A673 (cell line): ENCODE measurements around the gene PPM1F.

ENCODE experiments used
- EZH2 ChIP-seq: fragments of 200-600 bp; sonication (generic); IDR thresholded peaks from 2 replicates; pipeline ENCODE4 v1.6.1; 2017; ENCODE audit warnings: borderline replicate concordance, low read depth, mild to moderate bottlenecking, mixed read lengths, antibody characterized with exemption, low read length; ENCODE audit not compliant: poor library complexity, severe bottlenecking
- TF ChIP-seq, protein P1 (sequence below): fragments of 300-800, 200-600 bp; sonication (generic); conservative IDR thresholded peaks from 2 replicates; pipeline ENCODE4 v1.5.1; 2017; ENCODE audit warnings: low read depth, mild to moderate bottlenecking, antibody characterized with exemption, low read length, moderate library complexity, mixed read lengths

DNA sequence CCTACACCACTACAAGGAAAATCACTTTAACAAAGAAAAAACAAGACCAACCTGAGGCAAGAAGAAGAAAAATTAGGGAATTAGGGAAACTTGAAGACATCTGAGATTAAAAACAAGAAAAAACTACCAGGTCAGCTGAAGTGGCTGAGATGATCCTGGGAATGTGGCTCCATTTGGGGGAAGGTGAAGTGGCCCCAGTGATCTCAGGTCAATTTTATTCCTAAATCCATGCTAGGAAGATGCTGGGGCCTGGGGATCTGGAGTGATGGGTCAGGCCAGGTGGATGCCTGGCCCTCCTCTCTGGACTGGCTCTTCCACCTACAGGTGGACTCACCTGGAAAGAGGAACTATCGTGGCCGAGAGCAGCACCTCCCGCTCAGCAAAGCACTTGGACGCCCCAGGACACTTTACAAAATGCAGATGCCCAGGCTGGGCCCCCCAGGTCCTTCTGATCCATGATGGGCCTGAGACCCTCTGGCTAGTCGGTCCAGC, 23.3 kb upstream of the PPM1F start:
- TF ChIP-seq, protein P1, sequence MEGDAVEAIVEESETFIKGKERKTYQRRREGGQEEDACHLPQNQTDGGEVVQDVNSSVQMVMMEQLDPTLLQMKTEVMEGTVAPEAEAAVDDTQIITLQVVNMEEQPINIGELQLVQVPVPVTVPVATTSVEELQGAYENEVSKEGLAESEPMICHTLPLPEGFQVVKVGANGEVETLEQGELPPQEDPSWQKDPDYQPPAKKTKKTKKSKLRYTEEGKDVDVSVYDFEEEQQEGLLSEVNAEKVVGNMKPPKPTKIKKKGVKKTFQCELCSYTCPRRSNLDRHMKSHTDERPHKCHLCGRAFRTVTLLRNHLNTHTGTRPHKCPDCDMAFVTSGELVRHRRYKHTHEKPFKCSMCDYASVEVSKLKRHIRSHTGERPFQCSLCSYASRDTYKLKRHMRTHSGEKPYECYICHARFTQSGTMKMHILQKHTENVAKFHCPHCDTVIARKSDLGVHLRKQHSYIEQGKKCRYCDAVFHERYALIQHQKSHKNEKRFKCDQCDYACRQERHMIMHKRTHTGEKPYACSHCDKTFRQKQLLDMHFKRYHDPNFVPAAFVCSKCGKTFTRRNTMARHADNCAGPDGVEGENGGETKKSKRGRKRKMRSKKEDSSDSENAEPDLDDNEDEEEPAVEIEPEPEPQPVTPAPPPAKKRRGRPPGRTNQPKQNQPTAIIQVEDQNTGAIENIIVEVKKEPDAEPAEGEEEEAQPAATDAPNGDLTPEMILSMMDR = no peak
- TF ChIP-seq EZH2 = no peak
